Upper lobe of right lung (tissue), 1 donor: Measurements from ENCODE around the gene TSNAX. TPM values are rescaled to one million over a fixed set of nuclear protein-coding genes. Genes with fewer than 3 reads are reported as not detected.

Experiments
- ATAC-seq: fragments of 200-7000 bp; cut with Tn5 transposase; one replicate; pipeline ENCODE4 v1.9.1; 2020; ENCODE audit warnings: mild to moderate bottlenecking, moderate library complexity
- DNase-seq: peaks from one replicate; pipeline ENCODE4 v3.0.0-alpha.2; 2020
- H3K27ac ChIP-seq: fragments of 200-600 bp; one replicate; pipeline ENCODE4 v1.8.0; 2022
- H3K27me3 ChIP-seq: fragments of 200-600 bp; one replicate; pipeline ENCODE4 v1.8.0; 2022; ENCODE audit warnings: mild to moderate bottlenecking
- H3K36me3 ChIP-seq: fragments of 200-600 bp; one replicate; pipeline ENCODE4 v1.8.0; 2022
- H3K4me1 ChIP-seq: fragments of 200-600 bp; one replicate; pipeline ENCODE4 v1.8.0; 2022
- H3K4me3 ChIP-seq: fragments of 200-600 bp; one replicate; pipeline ENCODE4 v1.8.0; 2022; ENCODE audit warnings: mild to moderate bottlenecking
- H3K9me3 ChIP-seq: fragments of 200-600 bp; one replicate; pipeline ENCODE4 v1.8.0; 2022
- intact Hi-C: fragments of 100-400 bp; cut with DNase I; formaldehyde crosslinking; loops from one replicate; pipeline ENCODE4 v1.11.0; 2022
- long read RNA-seq: library from polyadenylated mRNA; unstranded; transcript quantifications from one replicate; pipeline ENCODE4 v2.0.0, GENCODE V29; 2021
- total RNA-seq: library from RNA; stranded (reverse); fragmentation: NEBNext Ultra II Directional; extraction: Animal tissue kit (Norgen Biotek cat#: 25700); gene quantifications from one replicate; pipeline ENCODE4 v1.2.1, GENCODE V29; 2021
- TF ChIP-seq, protein P1 (sequence below): fragments of 200-600 bp; IDR thresholded peaks from one replicate; pipeline ENCODE4 v1.8.0; 2022; ENCODE audit warnings: antibody characterized with exemption
- donor health status: DM: no; HTN: yes; CAD: no; lungs with severe emphysema.

The TSNAX gene
- total RNA-seq: 36.0 TPM
- long read RNA-seq, transcript TSNAX-201 (6 exons, 2,650 nt): major isoform, 63 of 72 reads
- long read RNA-seq, partial matches to known transcripts: 6 of 72 reads
- long read RNA-seq, other reads (novel, unspliced or antisense): 3 of 72 reads

DNA sequence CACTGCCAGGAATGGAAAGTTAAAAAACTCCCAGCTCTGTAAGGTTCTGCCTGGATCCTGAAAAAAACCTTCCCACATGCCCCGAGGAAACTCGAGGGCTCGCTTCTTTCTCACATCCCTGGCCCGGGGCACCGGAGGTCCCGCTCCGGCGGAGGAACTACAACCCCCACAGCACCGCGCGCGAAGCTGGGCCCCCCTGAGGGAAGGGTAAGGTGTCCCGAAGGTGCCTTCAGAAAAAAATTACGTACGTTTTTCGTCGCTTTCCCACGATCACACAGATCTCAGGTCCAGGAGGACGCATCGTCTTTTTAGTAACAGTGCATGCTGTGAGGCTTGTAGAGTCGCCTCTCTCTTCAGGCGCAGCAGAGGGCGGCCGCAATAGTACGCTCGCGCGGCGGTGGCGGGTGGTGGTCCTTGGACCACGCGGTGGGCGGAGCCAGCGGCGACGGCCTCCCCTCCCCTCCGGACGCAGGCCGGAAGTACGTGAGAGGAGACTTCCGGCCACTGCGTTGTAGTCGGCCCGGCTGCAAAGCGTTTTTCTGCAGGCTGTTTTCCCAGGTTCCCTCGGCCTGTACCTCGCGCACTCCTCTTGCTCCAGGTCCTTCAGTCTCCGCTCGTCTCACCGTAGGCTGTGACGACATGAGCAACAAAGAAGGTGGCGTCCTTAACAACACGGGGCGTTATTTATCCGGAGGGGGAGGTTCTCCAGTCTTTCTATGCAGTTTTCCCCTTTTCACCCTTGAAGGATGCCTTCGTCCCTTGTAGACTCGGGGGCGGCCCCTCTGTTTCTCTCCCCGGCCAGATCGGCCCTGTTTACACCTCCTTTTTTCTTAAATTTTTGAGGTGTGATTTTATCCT lies at the start of gene TSNAX:
TSS of gene TSNAX (plus strand) at position 498 of the 858 bp plus-strand sequence. CDS start at position 640, 142 bp downstream.
- intact Hi-C loops: no loop called here
- peaks cover 20% of the 10 kb centered on the region for H3K4me1 ChIP-seq
- DNase-seq (peak; percentile 95), ATAC-seq (peak; percentile 99)
- peak within 1 kb of the TSS; percentile 96 for H3K27ac ChIP-seq
- peaks cover 11% of the 10 kb centered on the region for H3K36me3 ChIP-seq
- no peaks in the 10 kb centered on the region for H3K9me3 ChIP-seq
- H3K4me3 ChIP-seq: peak within 1 kb of the TSS; percentile 84
- TF ChIP-seq, protein P1, sequence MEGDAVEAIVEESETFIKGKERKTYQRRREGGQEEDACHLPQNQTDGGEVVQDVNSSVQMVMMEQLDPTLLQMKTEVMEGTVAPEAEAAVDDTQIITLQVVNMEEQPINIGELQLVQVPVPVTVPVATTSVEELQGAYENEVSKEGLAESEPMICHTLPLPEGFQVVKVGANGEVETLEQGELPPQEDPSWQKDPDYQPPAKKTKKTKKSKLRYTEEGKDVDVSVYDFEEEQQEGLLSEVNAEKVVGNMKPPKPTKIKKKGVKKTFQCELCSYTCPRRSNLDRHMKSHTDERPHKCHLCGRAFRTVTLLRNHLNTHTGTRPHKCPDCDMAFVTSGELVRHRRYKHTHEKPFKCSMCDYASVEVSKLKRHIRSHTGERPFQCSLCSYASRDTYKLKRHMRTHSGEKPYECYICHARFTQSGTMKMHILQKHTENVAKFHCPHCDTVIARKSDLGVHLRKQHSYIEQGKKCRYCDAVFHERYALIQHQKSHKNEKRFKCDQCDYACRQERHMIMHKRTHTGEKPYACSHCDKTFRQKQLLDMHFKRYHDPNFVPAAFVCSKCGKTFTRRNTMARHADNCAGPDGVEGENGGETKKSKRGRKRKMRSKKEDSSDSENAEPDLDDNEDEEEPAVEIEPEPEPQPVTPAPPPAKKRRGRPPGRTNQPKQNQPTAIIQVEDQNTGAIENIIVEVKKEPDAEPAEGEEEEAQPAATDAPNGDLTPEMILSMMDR: no peak
- no peaks in the 10 kb centered on the region for H3K27me3 ChIP-seq

GRCh38 chr1:231478811-231479210 lies 49.7 kb upstream of the TSNAX start:
- intact Hi-C loops: no loop called here
- no peaks in the 10 kb centered on the region for H3K4me1 ChIP-seq
- TF ChIP-seq, protein P1: no peak
- ATAC-seq (no peak), DNase-seq (no peak)
- H3K9me3 ChIP-seq: no peaks in the 10 kb centered on the region
- H3K36me3 ChIP-seq: no peaks in the 10 kb centered on the region
- H3K27ac ChIP-seq: no peak overlapping the region
- H3K27me3 ChIP-seq: no peaks in the 10 kb centered on the region
- no peak overlapping the region for H3K4me3 ChIP-seq

GRCh38 chr1:231480008-231480407 lies 48.5 kb upstream of the TSNAX start:
- H3K27me3 ChIP-seq: no peaks in the 10 kb centered on the region
- no peak overlapping the region for H3K27ac ChIP-seq
- intact Hi-C loops: no loop called here
- H3K4me1 ChIP-seq: no peaks in the 10 kb centered on the region
- DNase-seq (no peak), ATAC-seq (no peak)
- H3K36me3 ChIP-seq: no peaks in the 10 kb centered on the region
- TF ChIP-seq, protein P1: no peak
- H3K4me3 ChIP-seq: no peak overlapping the region
- no peaks in the 10 kb centered on the region for H3K9me3 ChIP-seq

- ATAC-seq (no peak), DNase-seq (no peak)
- intact Hi-C loops: no loop called here
- no peaks in the 10 kb centered on the region for H3K36me3 ChIP-seq
- H3K9me3 ChIP-seq: no peaks in the 10 kb centered on the region
- TF ChIP-seq, protein P1: no peak
- no peak overlapping the region for H3K4me3 ChIP-seq
- H3K27me3 ChIP-seq: no peaks in the 10 kb centered on the region
- no peaks in the 10 kb centered on the region for H3K4me1 ChIP-seq
- H3K27ac ChIP-seq: no peak overlapping the region
These were observed 47.2 kb upstream of the TSNAX start for GRCh38 chr1:231481289-231481688.

- H3K36me3 ChIP-seq: no peaks in the 10 kb centered on the region
- intact Hi-C loops: no loop called here
- ATAC-seq (no peak), DNase-seq (no peak)
- no peak overlapping the region for H3K4me3 ChIP-seq
- H3K9me3 ChIP-seq: no peaks in the 10 kb centered on the region
- TF ChIP-seq, protein P1: no peak
- no peak overlapping the region for H3K27ac ChIP-seq
- H3K4me1 ChIP-seq: no peaks in the 10 kb centered on the region
- no peaks in the 10 kb centered on the region for H3K27me3 ChIP-seq
These were observed 43.3 kb upstream of the TSNAX start for GRCh38 chr1:231485029-231485784.
